Prostate gland (tissue), 2 donors: Measurements from ENCODE around the gene STXBP6.

Source experiments
- CTCF ChIP-seq, 4 experiments: fragments of 200-600 bp in 2 of 4; fragments of 450-650 bp in 2 of 4; sonication (generic) in 2 of 4; IDR thresholded peaks; 1 replicate in 3 of 4; 2 replicates in 1 of 4; pipeline ENCODE4 v1.5.1; 2016 to 2019; ENCODE audit warnings: antibody characterized with exemption in 4 of 4, mild to moderate bottlenecking in 2 of 4, moderate library complexity in 2 of 4
- POLR2A ChIP-seq: fragments of 450-650 bp; IDR thresholded peaks from one replicate; pipeline ENCODE4 v1.6.1; 2016; ENCODE audit warnings: antibody characterized with exemption, mild to moderate bottlenecking
- POLR2AphosphoS5 ChIP-seq: sonication (generic); formaldehyde crosslinking; IDR thresholded peaks from one replicate; pipeline ENCODE4 v1.6.1; 2017; ENCODE audit warnings: antibody characterized with exemption

- no peak for TF ChIP-seq POLR2AphosphoS5
- TF ChIP-seq CTCF (IDR thresholded peaks at IDR 0.05) = no peak
- no peak for TF ChIP-seq POLR2A
These were observed 210.9 kb downstream of the STXBP6 start for GRCh38 chr14:24838945-24839616.
